ENCODE measurements around the gene MS4A2.
"Not testable (repeated sequence)": the region's sequence is repeated elsewhere in the genome, so short reads cannot be mapped to it uniquely, and the experiment has no call there.

MS4A2 gene

GRCh38 chr11:60104471-60105115 lies 16.1 kb downstream of the MS4A2 start:
- DNase-seq, result not testable (repeated sequence)

DNA sequence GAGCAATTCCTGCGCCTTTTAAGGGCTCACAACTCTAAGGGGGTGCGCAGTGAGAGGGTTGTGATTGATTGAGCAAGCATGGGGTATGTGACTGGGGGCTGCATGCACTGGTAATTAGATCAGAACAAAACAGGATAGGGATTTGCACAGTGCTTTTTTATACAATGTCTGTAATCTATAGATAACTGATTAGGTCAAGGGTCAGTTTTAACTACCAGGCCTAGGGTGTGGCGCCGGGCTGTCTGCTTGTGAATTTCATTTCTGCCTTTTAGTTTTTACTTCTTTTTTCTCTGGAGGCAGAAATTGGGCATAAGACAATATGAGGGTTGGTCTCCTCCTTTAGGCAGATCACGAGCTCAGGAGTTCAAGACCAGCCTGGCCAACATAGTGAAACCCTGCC lies 20.2 kb downstream of the MS4A2 start:
- DNase-seq, result not testable (repeated sequence)

GRCh38 chr11:60111793-60112192 lies 23.3 kb downstream of the MS4A2 start:
- no peak for DNase-seq

GRCh38 chr11:60116996-60117790 lies 28.7 kb downstream of the MS4A2 start:
- no peak for DNase-seq

DNA sequence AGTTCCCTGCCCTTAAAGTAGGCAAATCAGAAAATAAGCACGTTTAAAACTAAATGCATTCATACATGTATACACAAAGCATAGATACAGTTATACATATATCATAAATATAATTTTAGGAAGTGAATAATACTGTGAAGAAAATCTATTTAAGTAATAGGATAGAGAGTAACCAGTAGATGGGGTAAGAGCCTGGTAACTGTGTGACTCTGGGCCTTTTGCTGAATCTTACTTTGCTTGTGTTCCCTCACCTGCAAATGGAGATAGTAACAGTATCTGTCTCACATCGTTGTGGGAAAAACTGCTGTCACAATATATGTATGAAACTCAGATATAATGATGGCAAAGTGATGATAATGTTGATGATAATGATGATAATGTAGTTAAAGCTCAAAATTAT lies 29.9 kb downstream of the MS4A2 start:
- no peak for DNase-seq

- no peak for DNase-seq
These were observed 31.2 kb downstream of the MS4A2 start for GRCh38 chr11:60119710-60120109.

DNA sequence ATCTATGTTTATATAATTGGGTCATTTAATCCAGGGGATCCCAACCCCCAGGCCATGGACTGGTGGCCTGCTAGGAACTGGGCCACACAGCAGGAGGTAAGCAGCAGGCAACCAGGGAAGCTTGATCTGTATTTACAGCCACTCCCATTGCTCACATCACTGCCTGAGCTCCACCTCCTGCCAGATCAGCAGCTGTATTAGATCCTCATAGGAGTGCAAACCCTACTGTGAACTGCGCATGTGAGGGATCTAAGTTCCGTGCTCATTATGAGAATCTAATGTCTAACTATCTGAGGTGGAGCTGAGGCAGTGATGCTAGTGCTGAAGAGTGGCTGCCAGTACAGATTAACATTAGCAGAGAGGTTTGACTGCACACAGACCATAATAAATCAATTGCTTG lies 32.8 kb downstream of the MS4A2 start:
- DNase-seq, result no peak

GRCh38 chr11:60122414-60123036 lies 34.1 kb downstream of the MS4A2 start:
- no peak for DNase-seq

GRCh38 chr11:60124802-60125432 lies 36.5 kb downstream of the MS4A2 start:
- no peak for DNase-seq

GRCh38 chr11:60125956-60126585 lies 37.6 kb downstream of the MS4A2 start:
- no peak for DNase-seq

DNA sequence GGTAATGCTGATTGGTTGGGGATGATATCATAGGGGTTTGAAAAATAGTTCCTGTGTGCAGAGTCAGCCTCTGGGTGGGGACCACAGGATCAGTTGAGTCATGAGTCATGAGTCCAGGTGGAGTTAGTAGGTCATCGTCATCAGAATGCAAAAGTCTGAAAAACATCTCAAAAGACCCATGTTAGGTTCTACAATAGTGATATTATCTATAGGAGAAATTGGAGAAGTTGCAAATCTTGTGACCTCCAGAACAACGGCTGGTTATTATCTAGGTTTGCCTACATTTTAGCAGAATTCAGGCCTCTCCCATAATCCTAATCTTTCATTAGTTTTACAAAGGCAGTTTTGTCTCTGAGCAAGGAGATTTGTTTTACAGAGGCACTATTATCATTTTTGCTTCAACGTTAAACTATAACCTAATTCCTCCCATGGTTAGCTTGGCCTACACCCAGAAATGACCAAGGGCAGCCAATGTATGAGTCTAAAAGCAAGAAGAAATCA lies 38.9 kb downstream of the MS4A2 start:
- no peak for DNase-seq

- no peak for DNase-seq
These were observed 39.9 kb downstream of the MS4A2 start for GRCh38 chr11:60128376-60128775.

DNA sequence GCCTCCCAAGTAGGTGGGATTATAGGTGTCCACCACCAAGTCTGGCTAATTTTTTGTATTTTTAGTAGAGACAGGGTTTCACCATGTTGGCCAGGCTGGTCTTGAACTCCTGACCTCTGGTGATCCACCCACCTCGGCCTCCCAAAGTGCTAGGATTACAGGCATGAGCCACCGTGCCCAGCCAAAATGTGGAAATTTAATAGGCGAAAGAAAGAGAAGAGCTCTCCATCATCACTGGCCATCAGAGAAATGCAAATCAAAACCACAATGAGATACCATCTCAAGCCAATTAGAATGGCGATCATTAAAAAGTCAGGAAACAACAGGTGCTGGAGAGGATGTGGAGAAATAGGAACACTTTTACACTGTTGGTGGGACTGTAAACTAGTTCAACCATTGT lies 40.4 kb downstream of the MS4A2 start:
- not testable (repeated sequence) for DNase-seq

- DNase-seq, result no peak
These were observed 41.4 kb downstream of the MS4A2 start for GRCh38 chr11:60129853-60130252.

DNA sequence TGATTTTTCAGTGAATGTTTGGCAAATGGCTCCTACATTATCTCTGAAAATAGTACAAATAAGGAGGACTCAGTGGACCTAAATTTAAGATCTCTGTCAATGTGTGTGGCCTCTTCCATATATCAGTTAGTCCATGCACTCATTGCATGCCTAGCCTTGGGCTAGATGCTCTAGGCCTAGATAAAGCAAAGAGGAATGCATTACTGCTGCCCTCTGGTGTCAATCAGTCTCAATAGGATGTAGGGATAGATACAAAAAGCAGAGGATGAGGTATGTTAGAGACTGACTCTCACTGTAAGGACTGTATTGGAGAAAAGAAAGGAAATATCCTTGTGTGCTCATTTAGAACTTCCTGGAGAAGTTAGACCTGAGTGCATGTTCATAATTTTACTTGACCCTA lies 42.0 kb downstream of the MS4A2 start:
- DNase-seq, result no peak

DNA sequence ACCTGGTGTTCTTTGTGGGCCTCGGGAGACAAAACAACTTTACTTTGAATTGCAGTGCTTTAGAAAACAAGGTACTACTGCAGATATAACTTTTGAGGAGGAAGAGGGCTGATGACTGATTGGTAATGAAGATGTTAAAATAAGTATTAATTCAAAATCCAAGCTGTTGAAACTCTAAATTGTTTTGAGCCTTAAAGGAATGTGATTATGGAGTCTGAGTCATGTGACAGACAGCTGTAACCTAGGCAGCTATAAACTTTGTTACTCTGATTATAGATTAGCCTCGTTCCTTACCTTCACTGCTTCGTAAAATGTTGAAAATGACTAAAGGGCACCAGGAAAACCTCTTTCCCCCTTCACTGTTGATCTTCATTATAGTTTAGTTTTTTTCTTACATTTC lies 43.4 kb downstream of the MS4A2 start:
- DNase-seq, result no peak

GRCh38 chr11:60133917-60134316 lies 45.5 kb downstream of the MS4A2 start:
- DNase-seq, result no peak

DNA sequence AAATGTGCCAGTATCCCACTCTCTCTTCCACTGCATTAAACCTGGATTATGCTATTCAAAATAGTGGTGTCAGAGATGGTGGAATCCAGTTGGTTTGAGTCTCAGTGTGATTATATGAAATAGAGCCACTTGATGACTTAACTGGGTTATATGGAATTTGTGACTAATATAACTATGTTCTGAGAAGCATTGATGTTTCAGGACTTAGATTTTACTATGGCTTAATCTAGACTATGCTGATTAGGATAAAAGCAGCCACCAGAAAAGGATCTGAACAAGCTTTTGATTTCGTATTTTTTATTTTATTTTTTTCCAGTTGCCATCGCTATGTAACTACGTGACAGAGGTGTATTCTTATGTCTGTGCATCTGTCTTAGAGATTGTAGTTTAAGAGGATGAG lies 55.3 kb downstream of the MS4A2 start:
- no peak for DNase-seq

DNA sequence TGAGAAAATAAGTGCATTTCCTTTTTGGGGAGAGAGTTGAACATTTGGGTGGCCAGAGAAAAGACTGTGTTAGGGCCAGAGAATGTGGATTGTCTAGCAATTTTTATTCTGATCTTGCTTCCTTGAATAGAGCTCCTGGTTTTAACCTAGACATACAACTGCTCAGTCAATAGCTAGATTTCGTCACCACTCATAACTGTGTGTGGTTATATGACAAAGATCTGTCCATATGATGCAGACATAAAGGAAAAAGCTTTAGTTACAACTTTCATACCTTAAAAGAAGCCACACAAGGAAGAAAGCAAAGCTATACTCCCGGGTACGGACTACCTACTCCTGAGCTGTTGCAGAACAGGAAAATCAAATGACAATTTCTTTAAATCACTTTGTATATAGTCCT lies 57.2 kb downstream of the MS4A2 start:
- no peak for DNase-seq

Data from stimulated activated CD4-positive, alpha-beta T cell treated with anti-CD3 and anti-CD28 coated beads, Interleukin-4, amount 100 ng/mL, for 4 hours (primary cell).